Endothelial cell of umbilical vein (primary cell): ENCODE results near the gene TEX19. TPM values are rescaled to one million over a fixed set of nuclear protein-coding genes. Genes with fewer than 3 reads are reported as not detected.

Experiments
- BruUV-seq: library from RNA; stranded (reverse); fragments of 400-500 nt; replicated peaks from 2 replicates; lab custom pipeline; 2021; lab: Mats Ljungman, UMichigan
- CTCF ChIA-PET: fragments of 300-600, 350-600 bp; sonication (Branson Sonifier 250); formaldehyde crosslinking; loops from one replicate; lab custom pipeline; 2021; ENCODE audit warnings: antibody characterized with exemption, inconsistent platforms; lab: Charles Lee
- POLR2A ChIA-PET: fragments of 300-600, 350-600 bp; sonication (Branson Sonifier 250); formaldehyde crosslinking; loops from one replicate; lab custom pipeline; 2021; ENCODE audit warnings: antibody characterized with exemption, inconsistent platforms; lab: Charles Lee
- DNase-seq: peaks from one replicate; pipeline ENCODE4 v3.0.0-alpha.2; 2011; ENCODE audit warnings: low read depth, low spot score
- FAIRE-seq: peaks from 2 replicates; lab custom pipeline; 2011; peaks lifted over from hg19 to GRCh38; lab: Jason Lieb, UNC
- H2AFZ ChIP-seq: 2 replicates; pipeline ENCODE4 v1.6.0; 2012; ENCODE audit warnings: low read depth, low read length, control low read depth, inconsistent platforms
- H3K27ac ChIP-seq: 2 replicates; pipeline ENCODE4 v1.5.1; 2011; ENCODE audit warnings: low read depth, mild to moderate bottlenecking, control low read depth, low read length, moderate library complexity; ENCODE audit not compliant: insufficient read depth
- H3K27me3 ChIP-seq, 2 experiments: 2 replicates each; pipeline versions ENCODE4 v1.6.0 to v1.6.1; 2011; ENCODE audit warnings: low read length in 2 of 2, mixed read lengths in 1 of 2; ENCODE audit not compliant: control insufficient read depth in 2 of 2, insufficient read depth in 2 of 2
- H3K36me3 ChIP-seq, 2 experiments: 2 replicates in 1 of 2; 3 replicates in 1 of 2; pipeline ENCODE4 v1.5.1; 2011; ENCODE audit warnings: low read length in 2 of 2, mild to moderate bottlenecking in 1 of 2, moderate library complexity in 1 of 2; ENCODE audit not compliant: control insufficient read depth in 2 of 2, insufficient read depth in 2 of 2; ENCODE audit errors: extremely low read depth in 1 of 2
- H3K4me1 ChIP-seq: 3 replicates; pipeline ENCODE4 v1.5.1; 2011; ENCODE audit warnings: mild to moderate bottlenecking, low read length; ENCODE audit not compliant: control insufficient read depth, insufficient read depth; ENCODE audit errors: extremely low read depth
- H3K4me2 ChIP-seq: 2 replicates; pipeline ENCODE4 v1.6.1; 2011; ENCODE audit warnings: low read length, control low read depth, mixed read lengths; ENCODE audit not compliant: insufficient read depth
- H3K4me3 ChIP-seq, 3 experiments: fragments of 200-600 bp in 1 of 3; sonication (generic), shearing (Covaris generic) in 1 of 3; replicated peaks in 1 of 3; 2 replicates each; pipeline ENCODE4 v1.5.1; 2011 to 2016; ENCODE audit warnings: control low read depth in 3 of 3, low read length in 3 of 3, mild to moderate bottlenecking in 2 of 3, inconsistent platforms in 1 of 3, low read depth in 1 of 3, moderate library complexity in 1 of 3; ENCODE audit not compliant: insufficient read depth in 1 of 3
- H3K79me2 ChIP-seq: 2 replicates; pipeline ENCODE4 v1.6.0; 2012; ENCODE audit warnings: low read length, inconsistent platforms; ENCODE audit not compliant: control insufficient read depth, insufficient read depth
- H3K9ac ChIP-seq: replicated peaks from 2 replicates; pipeline ENCODE3; 2011; ENCODE audit warnings: low read length, control low read depth; ENCODE audit not compliant: insufficient read depth; ENCODE audit errors: extremely low read depth
- H3K9me1 ChIP-seq: replicated peaks from 3 replicates; pipeline ENCODE4 v1.6.0; 2011; ENCODE audit warnings: mild to moderate bottlenecking, low read length; ENCODE audit not compliant: control insufficient read depth, insufficient read depth; ENCODE audit errors: extremely low read depth
- H3K9me3 ChIP-seq: replicated peaks from 2 replicates; pipeline ENCODE4 v1.5.1; 2012; ENCODE audit warnings: low read length, inconsistent platforms; ENCODE audit not compliant: control insufficient read depth, insufficient read depth
- H4K20me1 ChIP-seq: replicated peaks from 2 replicates; pipeline ENCODE3; 2011; ENCODE audit warnings: mild to moderate bottlenecking, low read length; ENCODE audit not compliant: control insufficient read depth, insufficient read depth; ENCODE audit errors: extremely low read depth
- FOS ChIP-seq: IDR thresholded peaks from 2 replicates; pipeline ENCODE4 v1.6.1; 2011; ENCODE audit warnings: mild to moderate bottlenecking, low read length, moderate library complexity, borderline replicate concordance; ENCODE audit not compliant: insufficient read depth
- JUN ChIP-seq: IDR thresholded peaks from 2 replicates; pipeline ENCODE4 v1.6.1; 2011; ENCODE audit warnings: borderline replicate concordance, low read depth; ENCODE audit not compliant: insufficient read length, insufficient read depth
- dilution Hi-C: fragments of 300-500 bp; cut with MboI; formaldehyde crosslinking; loops from one replicate; pipeline ENCODE4 v1.15.0; 2019; ENCODE audit warnings: low sequenced_read_pairs; ENCODE audit not compliant: extremely low pct_ligation_motif_present
- intact Hi-C: fragments of 100-400 bp; cut with micrococcal nuclease; formaldehyde crosslinking; loops from one replicate; pipeline ENCODE4 v1.10.0; 2022
- polyA plus RNA-seq, 4 experiments: library from polyadenylated mRNA; depleted of rRNA in 3 of 4; stranded (reverse) in 3 of 4; unstranded in 1 of 4; fragments of >200 nt; gene quantifications; 2 replicates each; pipeline versions ENCODE4 v1.2.1 to v1.2.3, GENCODE V29; 2011 to 2012; ENCODE audit warnings: missing spikeins in 1 of 4
- total RNA-seq: library from RNA; stranded (reverse); gene quantifications from 2 replicates; pipeline ENCODE4 v1.2.3, GENCODE V29; 2021
- TF ChIP-seq, protein P1 (sequence below): IDR thresholded peaks from 2 replicates; pipeline ENCODE4 v1.6.1; 2011; ENCODE audit not compliant: insufficient read depth, insufficient read length

Gene TEX19
- total and polyA plus RNA-seq, 2 donors (not counting 3 experiments of a cell fraction or from before 2014, with no cell fraction given) = 0.06 TPM; not detected in 1

DNA sequence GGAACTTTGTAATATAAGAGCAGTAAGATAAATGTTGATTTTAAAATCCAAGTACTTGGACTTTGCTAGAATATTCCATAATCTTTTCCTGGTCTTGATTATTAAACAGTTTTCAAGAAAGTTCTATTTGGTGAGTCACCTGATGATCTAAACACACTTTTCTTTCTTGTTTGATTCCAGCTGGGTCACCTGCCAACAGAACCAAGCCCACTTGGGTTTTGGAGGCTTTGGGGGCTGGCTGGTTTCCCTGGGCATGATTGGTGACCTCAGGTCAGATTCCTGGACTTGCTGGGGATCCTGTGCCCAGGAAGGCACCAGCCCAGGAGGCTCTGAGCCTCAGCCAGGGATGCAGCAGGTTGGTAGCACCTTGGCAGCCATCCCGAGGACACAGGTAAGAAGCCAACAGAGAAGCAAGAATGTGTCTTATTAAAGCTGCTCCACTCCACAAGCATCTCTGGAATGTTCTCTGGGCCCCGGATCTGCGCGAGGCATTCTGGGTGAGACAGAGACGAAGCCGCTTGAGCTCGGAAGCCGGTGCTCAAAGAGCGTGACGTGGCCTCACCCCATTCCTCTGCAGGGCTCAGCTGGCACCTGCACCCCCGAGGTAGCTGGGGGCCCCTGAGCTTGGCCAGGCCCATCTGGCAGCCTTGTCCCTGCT is 3.1 kb upstream of the TEX19 start:
- BruUV-seq = no TSS peak
- no peak for FAIRE-seq
- Histone ChIP-seq H3K9me3 (no peaks in the 10 kb centered on the region), H3K4me1 (peaks cover 2% of the 10 kb centered on the region), H3K9me1 (no peaks in the 10 kb centered on the region), H3K36me3 (no peaks in the 10 kb centered on the region), H4K20me1 (no peaks in the 10 kb centered on the region), H3K9ac (no peak overlapping the region), H3K79me2 (no peaks in the 10 kb centered on the region), H3K27ac (no peak overlapping the region), H3K4me2 (no peak overlapping the region), H2AFZ (no peak overlapping the region), H3K27me3 (no peaks in the 10 kb centered on the region), H3K4me3 (no peak overlapping the region)
- no peak for DNase-seq
- ChIA-PET CTCF (interaction anchor here (1.1 to 1.6 kb wide), 3 partner anchors 10 to 22 kb away, joined by 4 to 6 read pairs (median 5); partner anchors contain the start of gene SECTM1), POLR2A (no interaction called here)
- dilution Hi-C loops (no loop called here), intact Hi-C loops (no loop called here)
- TF ChIP-seq FOS = no peak
- TF ChIP-seq JUN = no peak

DNA sequence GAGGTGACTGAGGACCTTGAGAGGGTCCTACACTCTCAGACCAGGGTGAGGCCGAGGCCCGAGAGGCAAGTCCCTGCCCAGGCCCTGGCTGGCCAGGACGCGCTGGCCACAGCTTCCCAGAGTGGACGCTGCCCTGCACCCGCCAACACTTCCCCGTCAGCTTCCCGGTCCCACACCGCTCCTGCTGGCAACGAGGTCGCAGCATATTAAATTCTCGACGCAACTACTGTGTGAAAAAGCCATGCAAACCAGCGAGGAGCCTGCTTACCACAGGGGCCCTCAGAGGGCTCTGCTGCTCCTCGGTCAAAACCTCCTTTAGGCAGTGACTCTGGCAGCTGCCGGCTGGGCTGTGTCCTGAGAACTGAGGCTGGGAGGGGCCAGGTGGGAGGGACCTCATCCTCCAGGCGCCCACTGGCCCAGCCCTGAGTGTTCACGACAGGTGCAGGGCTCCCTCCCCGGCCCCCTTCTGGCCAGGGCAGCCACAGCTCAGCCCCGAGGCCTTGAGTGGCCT is 2.1 kb upstream of the TEX19 start:
- dilution Hi-C loops (no loop called here), intact Hi-C loops (no loop called here)
- Histone ChIP-seq H3K27ac (no peak overlapping the region), H3K9ac (no peak overlapping the region), H3K27me3 (no peaks in the 10 kb centered on the region), H3K9me1 (no peaks in the 10 kb centered on the region), H3K9me3 (no peaks in the 10 kb centered on the region), H3K4me2 (no peak overlapping the region), H2AFZ (no peak overlapping the region), H3K79me2 (no peaks in the 10 kb centered on the region), H3K4me1 (peaks cover 2% of the 10 kb centered on the region), H3K36me3 (no peaks in the 10 kb centered on the region), H4K20me1 (no peaks in the 10 kb centered on the region), H3K4me3 (no peak overlapping the region)
- TF ChIP-seq JUN = no peak
- TF ChIP-seq, protein P1, sequence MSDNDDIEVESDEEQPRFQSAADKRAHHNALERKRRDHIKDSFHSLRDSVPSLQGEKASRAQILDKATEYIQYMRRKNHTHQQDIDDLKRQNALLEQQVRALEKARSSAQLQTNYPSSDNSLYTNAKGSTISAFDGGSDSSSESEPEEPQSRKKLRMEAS = no peak
- ChIA-PET POLR2A (no interaction called here), CTCF (interaction anchor here (0.5 to 1.6 kb wide), 4 partner anchors 11 to 141 kb away, joined by 3 to 6 read pairs (median 4); no protein-coding TSS in a partner anchor)
- DNase-seq (no peak), FAIRE-seq (no peak)
- BruUV-seq = no TSS peak
